ENCODE data around the gene MEX3C. TPM values are rescaled to one million over a fixed set of nuclear protein-coding genes. Genes with fewer than 3 reads are reported as not detected.

MEX3C gene
- total RNA-seq = 10 to 100 TPM; 46.7 to 66.9 TPM

GRCh38 chr18:51197661-51198424, at the start of gene MEX3C:
TSS of gene MEX3C (minus strand) at chr18:51197681. CDS start at chr18:51197320, 361 bp downstream.
- CTCF ChIA-PET = interaction anchor here (0.6 to 2.5 kb wide), 5 partner anchors 11 to 1244 kb away, joined by 3 to 8 read pairs (median 5); no protein-coding TSS in a partner anchor
- Mint-ChIP-seq H3K27me3 (no peaks in the 10 kb centered on the region), H3K27ac (peak within 1 kb of the TSS; percentile 96), H3K4me1 (peaks cover 25% of the 10 kb centered on the region), H3K9me3 (ENCODE audit: low read depth) (peaks cover 3% of the 10 kb centered on the region), H3K36me3 (ENCODE audit: low read depth) (peaks cover 20% of the 10 kb centered on the region), H3K4me3 (peak within 1 kb of the TSS; percentile 95)
- POLR2A ChIA-PET = interaction anchor here (0.7 to 1.3 kb wide), 4 partner anchors 12 to 65 kb away, joined by 4 to 5 read pairs (median 4); no protein-coding TSS in a partner anchor
- peak; percentile 86 for ATAC-seq
- intact Hi-C loops (cut with DNase I, micrococcal nuclease) = loop anchor here (1.0 to 5.0 kb wide), 12 partner anchors 13 to 911 kb away; partner anchors contain the start of genes CXXC1 (in 1 of the 2), ELAC1 (in 1 of the 2), ME2 (in 1 of the 2) and SKA1 (in 1 of the 2)
- DNase-seq = peak; percentile 100

DNA sequence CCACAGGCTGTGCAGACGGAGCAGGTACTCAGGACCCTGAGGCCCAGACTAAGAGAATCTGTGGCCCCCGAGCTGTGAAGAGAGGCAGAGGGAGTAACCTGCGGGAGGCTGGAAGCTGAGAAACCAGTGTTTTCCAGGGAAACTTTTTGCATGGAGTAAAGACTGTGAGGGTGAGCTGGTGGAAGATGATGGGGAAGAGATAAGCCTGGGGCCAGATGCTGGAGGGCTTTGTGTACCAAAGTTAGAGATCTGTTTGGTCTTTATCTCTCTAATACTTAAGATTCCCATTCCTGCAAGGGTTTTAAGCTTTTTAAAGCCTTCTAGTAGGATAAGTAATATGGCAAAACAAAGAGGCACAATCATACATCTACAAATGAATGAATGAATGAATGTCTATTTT, 43.7 kb upstream of the MEX3C start:
- H3K36me3 Mint-ChIP-seq (ENCODE audit: low read depth) = no peaks in the 10 kb centered on the region
- intact Hi-C loops (cut with DNase I, micrococcal nuclease) = no loop called here
- ChIA-PET CTCF (interaction anchor here (0.8 kb wide), 1 partner anchor 105 kb away, joined by 3 read pairs; no protein-coding TSS in a partner anchor), POLR2A (no interaction called here)
- ATAC-seq (no peak), DNase-seq (no peak)
- no peak overlapping the region for H3K4me3 Mint-ChIP-seq
- peaks cover 5% of the 10 kb centered on the region for H3K27me3 Mint-ChIP-seq
- H3K27ac Mint-ChIP-seq = no peak overlapping the region
- no peaks in the 10 kb centered on the region for H3K4me1 Mint-ChIP-seq
- H3K9me3 Mint-ChIP-seq (ENCODE audit: low read depth) = no peaks in the 10 kb centered on the region

DNA sequence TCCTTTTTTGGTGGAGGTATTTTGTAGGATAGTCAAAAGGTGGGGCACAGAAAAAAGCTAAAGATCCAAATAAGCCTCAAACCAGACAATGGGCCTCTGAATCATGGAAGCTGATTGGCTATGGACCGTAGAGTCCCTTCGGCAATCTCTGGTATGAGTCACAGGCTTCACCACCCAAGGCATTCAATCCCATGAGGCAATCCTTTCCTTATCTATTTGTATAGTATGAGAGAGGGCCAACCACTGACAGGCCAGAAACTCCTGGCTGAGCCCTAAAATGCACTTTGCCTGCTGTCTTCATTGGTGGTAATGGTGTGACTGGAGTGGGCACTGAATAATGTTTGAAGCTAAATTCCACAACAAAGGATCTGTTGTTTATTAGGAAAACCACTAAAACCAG, 38.7 kb upstream of the MEX3C start:
- no peaks in the 10 kb centered on the region for H3K9me3 Mint-ChIP-seq (ENCODE audit: low read depth)
- H3K36me3 Mint-ChIP-seq (ENCODE audit: low read depth) = no peaks in the 10 kb centered on the region
- H3K4me1 Mint-ChIP-seq = peaks cover 17% of the 10 kb centered on the region
- ChIA-PET CTCF (interaction anchor here (0.6 kb wide), 1 partner anchor 736 kb away, joined by 3 read pairs; no protein-coding TSS in a partner anchor), POLR2A (no interaction called here)
- H3K27ac Mint-ChIP-seq = peak overlapping the region; percentile 51
- H3K27me3 Mint-ChIP-seq = peaks cover 6% of the 10 kb centered on the region
- intact Hi-C loops (cut with DNase I, micrococcal nuclease) = no loop called here
- DNase-seq = no peak
- H3K4me3 Mint-ChIP-seq = no peak overlapping the region
- peak; percentile 38 for ATAC-seq

DNA sequence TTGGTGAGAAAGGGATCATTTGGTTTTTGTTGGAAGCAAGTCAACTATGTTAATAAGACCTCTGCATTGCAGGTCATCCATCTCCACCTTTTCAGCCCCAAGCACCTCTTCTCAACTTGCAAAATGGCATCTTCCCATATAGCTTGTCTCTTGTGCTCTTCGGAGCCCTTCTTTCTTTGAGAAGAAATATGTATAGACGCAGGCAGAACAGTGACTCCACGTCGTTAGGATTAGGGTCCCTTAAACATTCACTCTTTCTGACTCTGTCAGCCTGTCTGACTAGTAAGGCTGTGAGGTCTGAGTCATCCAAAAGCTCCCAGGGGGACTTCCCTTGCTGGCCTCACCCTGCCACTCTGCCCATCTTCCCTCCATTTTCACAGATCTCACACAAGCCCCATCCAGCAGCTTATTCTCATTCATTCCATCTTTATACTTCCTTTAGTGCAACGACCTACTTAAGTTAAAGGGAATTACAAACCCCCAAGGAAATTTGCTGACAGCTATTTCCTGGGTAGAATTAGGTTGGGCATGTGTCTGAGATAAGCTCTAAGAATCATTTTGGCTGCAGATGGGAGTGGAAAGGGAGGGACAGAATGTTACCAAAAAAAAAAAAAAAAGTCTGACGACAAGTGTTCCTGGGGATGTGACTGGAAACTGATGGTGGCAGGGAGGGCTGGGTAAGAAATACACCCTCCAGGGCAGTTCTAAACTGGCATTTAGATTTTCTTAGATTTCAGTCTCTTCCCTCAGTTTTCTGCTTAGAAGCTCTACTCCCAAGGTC, 37.7 kb upstream of the MEX3C start:
- Mint-ChIP-seq H3K36me3 (ENCODE audit: low read depth) (no peaks in the 10 kb centered on the region), H3K9me3 (ENCODE audit: low read depth) (no peaks in the 10 kb centered on the region), H3K4me1 (peaks cover 17% of the 10 kb centered on the region), H3K27me3 (peaks cover 6% of the 10 kb centered on the region), H3K27ac (no peak overlapping the region), H3K4me3 (no peak overlapping the region)
- POLR2A ChIA-PET = no interaction called here
- peak; percentile 68 for DNase-seq
- CTCF ChIA-PET = interaction anchor here (0.6 to 0.7 kb wide), 3 partner anchors 12 to 98 kb away, joined by 3 to 4 read pairs (median 3); no protein-coding TSS in a partner anchor
- intact Hi-C loops (cut with DNase I, micrococcal nuclease) = loop anchor here in 1 of 2 experiments (1.0 to 2.0 kb wide), 3 partner anchors 24 to 64 kb away; no protein-coding TSS in a partner anchor
- peak; percentile 99 for ATAC-seq

DNA sequence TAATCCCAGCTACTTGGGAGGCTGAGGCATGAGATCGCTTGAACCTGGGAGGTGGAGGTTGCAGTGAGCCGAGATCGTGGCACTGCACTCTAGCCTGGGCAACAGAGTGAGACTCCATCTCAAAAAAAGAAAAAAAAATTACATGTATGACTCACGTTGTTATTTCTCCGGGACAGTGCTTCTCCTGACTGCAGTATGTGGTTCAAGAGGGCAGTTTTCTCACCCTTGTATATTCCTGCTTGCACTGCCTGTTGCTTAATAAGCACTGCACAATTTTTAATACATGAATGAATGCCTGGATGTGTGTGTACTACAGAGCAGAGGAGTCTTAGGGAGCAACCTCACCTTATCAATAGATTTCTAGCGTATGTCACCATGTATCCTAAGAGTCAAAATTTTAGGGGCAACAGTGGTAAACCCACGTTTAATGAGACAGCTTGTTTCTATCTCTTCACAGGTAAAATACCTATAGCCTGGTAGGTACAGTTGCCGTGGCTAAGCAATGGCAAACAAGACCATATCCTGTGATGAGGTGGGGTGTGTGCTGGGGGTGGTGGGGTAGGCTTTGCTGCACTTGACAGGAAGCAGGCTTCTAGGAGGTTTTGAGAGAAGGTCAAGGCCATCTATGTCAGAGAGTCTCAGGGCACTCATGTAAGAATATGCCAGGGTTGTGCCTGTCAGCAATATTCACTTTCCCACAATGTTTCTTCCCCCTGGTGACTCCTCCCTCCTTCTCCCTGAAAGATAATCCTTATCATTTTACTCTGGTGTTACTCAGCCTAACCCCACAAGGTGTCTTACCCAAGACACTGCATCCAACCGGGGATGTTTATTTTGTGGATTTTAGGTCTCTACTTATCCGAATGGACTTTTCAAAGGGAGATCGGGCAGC, 36.9 kb upstream of the MEX3C start:
- H3K9me3 Mint-ChIP-seq (ENCODE audit: low read depth) = no peaks in the 10 kb centered on the region
- H3K27me3 Mint-ChIP-seq = peaks cover 6% of the 10 kb centered on the region
- ChIA-PET POLR2A (no interaction called here), CTCF (interaction anchor here (0.7 kb wide), 1 partner anchor 97 kb away, joined by 3 read pairs; no protein-coding TSS in a partner anchor)
- intact Hi-C loops (cut with DNase I, micrococcal nuclease) = loop anchor here in 1 of 2 experiments (1.0 to 2.0 kb wide), 3 partner anchors 24 to 64 kb away; no protein-coding TSS in a partner anchor
- DNase-seq (no peak), ATAC-seq (no peak)
- H3K4me1 Mint-ChIP-seq = peaks cover 17% of the 10 kb centered on the region
- H3K27ac Mint-ChIP-seq = no peak overlapping the region
- no peaks in the 10 kb centered on the region for H3K36me3 Mint-ChIP-seq (ENCODE audit: low read depth)
- no peak overlapping the region for H3K4me3 Mint-ChIP-seq

GRCh38 chr18:51229328-51229727, 31.8 kb upstream of the MEX3C start:
- Mint-ChIP-seq H3K27me3 (peaks cover 7% of the 10 kb centered on the region), H3K4me3 (no peak overlapping the region), H3K9me3 (ENCODE audit: low read depth) (no peaks in the 10 kb centered on the region), H3K4me1 (peaks cover 2% of the 10 kb centered on the region), H3K36me3 (ENCODE audit: low read depth) (no peaks in the 10 kb centered on the region), H3K27ac (no peak overlapping the region)
- DNase-seq (no peak), ATAC-seq (no peak)
- ChIA-PET CTCF (interaction anchor here (0.6 to 1.3 kb wide), 2 partner anchors 119 to 450 kb away, joined by 3 read pairs; no protein-coding TSS in a partner anchor), POLR2A (no interaction called here)
- intact Hi-C loops (cut with DNase I, micrococcal nuclease) = no loop called here

DNA sequence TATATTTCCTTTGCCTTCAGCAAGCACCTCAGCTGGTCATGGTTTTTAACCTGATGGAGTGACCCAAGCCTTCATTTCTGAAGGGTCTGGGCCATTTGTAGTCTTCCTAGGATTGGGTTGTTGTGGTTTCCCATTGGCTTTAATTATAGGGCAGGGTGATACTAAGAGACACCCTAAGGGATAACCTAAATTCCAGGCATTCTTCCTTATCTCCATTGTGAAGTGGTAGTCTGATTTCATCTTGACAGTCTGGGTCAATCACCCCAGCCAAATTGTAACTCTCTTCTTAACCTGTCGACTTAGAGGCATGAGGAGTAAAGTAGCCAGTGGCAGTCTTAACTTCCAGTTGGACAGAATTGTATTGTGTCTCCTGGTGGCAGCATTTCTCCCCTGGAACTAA, 30.2 kb upstream of the MEX3C start:
- Mint-ChIP-seq H3K4me1 (no peaks in the 10 kb centered on the region), H3K27ac (no peak overlapping the region), H3K4me3 (no peak overlapping the region), H3K36me3 (ENCODE audit: low read depth) (no peaks in the 10 kb centered on the region), H3K27me3 (peaks cover 3% of the 10 kb centered on the region), H3K9me3 (ENCODE audit: low read depth) (no peaks in the 10 kb centered on the region)
- POLR2A ChIA-PET = no interaction called here
- ATAC-seq (no peak), DNase-seq (no peak)
- CTCF ChIA-PET = no interaction called here
- intact Hi-C loops (cut with DNase I, micrococcal nuclease) = no loop called here

GRCh38 chr18:51226587-51227350, 29.3 kb upstream of the MEX3C start:
- Mint-ChIP-seq H3K36me3 (ENCODE audit: low read depth) (no peaks in the 10 kb centered on the region), H3K27ac (no peak overlapping the region), H3K4me3 (no peak overlapping the region), H3K4me1 (no peaks in the 10 kb centered on the region), H3K9me3 (ENCODE audit: low read depth) (no peaks in the 10 kb centered on the region), H3K27me3 (peaks cover 3% of the 10 kb centered on the region)
- ChIA-PET CTCF (interaction anchor here (0.6 kb wide), 2 partner anchors 58 to 79 kb away, joined by 3 to 4 read pairs; no protein-coding TSS in a partner anchor), POLR2A (no interaction called here)
- intact Hi-C loops (cut with DNase I, micrococcal nuclease) = no loop called here
- DNase-seq = no peak
- no peak for ATAC-seq

- Mint-ChIP-seq H3K9me3 (ENCODE audit: low read depth) (peaks cover 1% of the 10 kb centered on the region), H3K27me3 (peaks cover 3% of the 10 kb centered on the region), H3K36me3 (ENCODE audit: low read depth) (no peaks in the 10 kb centered on the region), H3K4me1 (no peaks in the 10 kb centered on the region), H3K27ac (no peak overlapping the region), H3K4me3 (no peak overlapping the region)
- intact Hi-C loops (cut with DNase I, micrococcal nuclease) = no loop called here
- no peak for ATAC-seq
- ChIA-PET POLR2A (no interaction called here), CTCF (no interaction called here)
- no peak for DNase-seq
These were observed 28.6 kb upstream of the MEX3C start for GRCh38 chr18:51226068-51226467.

GRCh38 chr18:51212606-51213005, 15.1 kb upstream of the MEX3C start:
- POLR2A ChIA-PET = no interaction called here
- CTCF ChIA-PET = interaction anchor here (1.7 kb wide), 1 partner anchor 10 kb away, joined by 8 read pairs; no protein-coding TSS in a partner anchor
- no peak for ATAC-seq
- Mint-ChIP-seq H3K27me3 (peaks cover 3% of the 10 kb centered on the region), H3K4me3 (no peak overlapping the region), H3K36me3 (ENCODE audit: low read depth) (no peaks in the 10 kb centered on the region), H3K4me1 (peaks cover 13% of the 10 kb centered on the region), H3K9me3 (ENCODE audit: low read depth) (no peaks in the 10 kb centered on the region), H3K27ac (no peak overlapping the region)
- no peak for DNase-seq
- intact Hi-C loops (cut with DNase I, micrococcal nuclease) = no loop called here

Data from activated CD4-positive, alpha-beta T cell treated with anti-CD3 and anti-CD28 coated beads for 36 hours (primary cell).